ENCODE data around the gene ANKS1B. TPM values are rescaled to one million over a fixed set of nuclear protein-coding genes. Genes with fewer than 3 reads are reported as not detected.
"Not testable (repeated sequence)": the region's sequence is repeated elsewhere in the genome, so short reads cannot be mapped to it uniquely, and the experiment has no call there.

Gene ANKS1B
- total RNA-seq, 1 donor from 2014 or later = 9.6 TPM

DNA sequence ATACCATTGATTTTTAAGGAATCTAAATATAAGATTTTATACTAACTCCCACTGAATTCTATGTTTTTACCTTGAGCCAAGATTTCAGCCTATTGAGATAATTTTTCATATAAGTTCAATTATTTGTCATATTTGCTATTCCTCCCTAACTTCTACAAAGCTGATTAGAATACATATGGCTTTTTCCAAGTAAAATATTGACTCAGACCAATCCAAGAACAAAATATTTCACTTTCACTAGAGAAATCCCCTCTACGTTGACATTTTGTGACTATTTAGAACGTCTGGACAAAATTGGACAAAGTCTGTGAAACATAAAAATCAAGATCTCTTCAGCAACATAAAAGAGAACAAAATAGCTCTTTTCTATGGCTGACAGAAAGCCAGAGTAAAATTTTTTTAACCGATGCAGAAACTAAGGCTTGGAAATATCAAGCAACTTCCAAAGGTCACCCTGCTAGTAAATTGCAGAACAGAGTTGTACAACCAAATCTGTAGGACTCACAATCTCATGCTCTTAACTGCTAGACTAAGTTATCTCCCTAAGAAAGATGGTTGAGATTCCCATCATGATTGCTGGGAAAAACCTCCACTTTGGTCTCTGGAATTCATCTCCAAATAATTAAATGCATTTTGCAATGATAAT, 219.1 kb downstream of the ANKS1B start:
- DNase-seq (ENCODE audit: low spot score) = no peak

DNA sequence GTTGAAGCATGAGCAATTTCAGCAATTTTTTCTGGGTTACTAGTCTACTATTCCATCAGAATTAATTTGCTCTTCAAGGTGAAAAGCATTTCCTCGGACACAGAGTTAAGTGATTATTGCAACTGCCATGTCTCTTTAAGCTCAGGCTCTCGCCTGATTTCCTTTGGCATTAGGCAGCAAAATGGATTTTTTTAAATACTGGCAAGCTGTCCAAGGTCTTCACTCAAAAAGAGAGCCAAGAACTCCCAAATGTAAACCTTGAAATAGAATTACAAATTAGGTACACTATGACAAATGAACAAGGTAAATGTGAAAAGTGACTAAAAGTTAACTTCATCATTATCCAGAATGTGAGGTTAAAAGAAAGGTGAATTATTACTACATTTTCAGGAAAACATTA, 225.3 kb downstream of the ANKS1B start:
- no peak for DNase-seq (ENCODE audit: low spot score)

DNA sequence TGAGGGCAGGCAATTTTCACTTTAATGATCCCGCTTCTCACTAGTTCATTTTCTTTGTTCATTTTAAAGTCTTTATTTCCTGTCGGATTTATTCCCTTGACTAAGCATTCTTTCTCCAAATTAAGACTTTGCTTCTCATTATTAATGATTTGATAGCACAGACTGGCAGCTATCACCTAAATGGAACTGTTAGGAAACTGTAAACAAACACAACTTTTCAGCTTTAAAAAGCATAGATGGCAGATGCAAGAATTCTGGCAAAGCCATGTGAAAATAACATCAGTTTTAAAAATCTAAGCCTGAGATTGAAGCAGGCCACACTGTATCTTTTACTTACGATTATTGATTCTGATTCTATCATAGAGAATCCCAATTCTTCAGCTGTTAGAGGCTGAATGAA, 225.7 kb downstream of the ANKS1B start:
- no peak for DNase-seq (ENCODE audit: low spot score)

DNA sequence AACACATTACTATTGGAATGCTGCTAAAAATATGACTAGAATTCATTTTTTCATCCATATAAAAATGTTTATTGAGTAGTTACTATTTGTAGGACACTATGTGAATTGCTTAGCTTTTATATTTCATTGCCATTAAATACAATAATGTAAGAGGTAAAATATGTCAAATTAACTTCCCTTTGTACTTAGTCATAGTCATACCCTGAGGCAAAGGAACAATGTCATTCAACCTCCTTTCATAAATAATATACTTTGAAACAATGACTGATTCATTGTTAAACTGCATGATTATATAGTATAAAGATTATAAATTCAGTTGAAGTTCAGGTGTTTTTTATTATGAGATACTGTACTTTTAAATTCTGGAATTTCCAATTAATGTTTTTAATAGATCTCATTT, 232.0 kb downstream of the ANKS1B start:
- no peak for DNase-seq (ENCODE audit: low spot score)

DNA sequence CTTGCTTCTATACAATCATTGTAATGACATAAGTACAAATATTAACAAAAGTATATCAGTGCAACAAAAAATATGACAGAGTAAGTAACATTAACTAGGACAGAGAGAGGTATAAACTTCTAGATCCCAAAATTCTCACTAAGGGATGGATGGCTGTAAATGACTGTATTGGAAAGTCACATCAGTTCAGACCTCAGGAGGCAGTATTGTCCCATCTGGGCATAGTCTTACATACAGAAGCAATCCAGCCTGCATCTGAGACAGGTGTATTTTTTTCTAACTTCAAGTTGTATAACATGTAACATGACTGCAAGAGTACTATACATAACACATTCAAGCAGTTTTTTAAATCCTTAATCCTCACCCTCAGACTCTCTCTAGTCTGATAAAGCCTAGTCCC, 238.2 kb downstream of the ANKS1B start:
- no peak for DNase-seq (ENCODE audit: low spot score)

DNA sequence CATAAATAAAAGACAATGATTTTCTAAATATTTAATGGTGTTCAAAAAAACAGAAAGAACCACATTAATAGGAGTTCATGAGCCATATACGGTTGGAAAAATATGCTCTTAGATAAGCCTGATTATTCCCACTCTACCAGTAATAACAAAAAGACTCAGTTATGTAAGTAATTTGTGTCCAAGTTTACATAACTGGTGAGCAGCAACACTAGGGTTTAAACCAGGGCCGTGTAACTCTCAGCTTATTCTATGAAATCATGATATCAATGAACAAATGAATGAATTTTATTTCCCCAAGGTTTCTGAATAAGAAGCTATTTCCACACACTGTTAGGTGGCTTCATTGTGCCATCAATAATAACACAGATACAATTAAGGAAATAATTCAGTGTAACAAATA, 238.8 kb downstream of the ANKS1B start:
- DNase-seq (ENCODE audit: low spot score) = no peak

GRCh38 chr12:99745121-99745520, 239.6 kb downstream of the ANKS1B start:
- no peak for DNase-seq (ENCODE audit: low spot score)

GRCh38 chr12:99736760-99737269, 247.9 kb downstream of the ANKS1B start:
- no peak for DNase-seq (ENCODE audit: low spot score)

DNA sequence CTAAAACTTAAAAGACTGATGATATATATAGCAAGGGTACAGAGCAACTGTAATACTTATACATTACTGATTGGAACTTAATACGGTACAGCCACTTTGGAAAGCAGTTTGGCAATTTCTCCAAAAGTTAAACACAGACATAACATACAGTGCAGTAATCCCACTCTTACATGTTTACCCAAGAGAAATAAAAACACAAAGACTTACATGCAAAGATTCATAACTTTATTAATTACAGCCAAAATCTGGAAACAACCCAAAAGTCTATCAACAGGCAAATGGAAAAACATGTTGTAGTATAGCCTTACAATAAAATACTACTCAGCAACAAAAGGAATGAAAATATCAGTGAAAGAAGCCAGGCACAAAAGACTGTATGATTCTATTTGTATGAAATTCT, 252.6 kb downstream of the ANKS1B start:
- no peak for DNase-seq (ENCODE audit: low spot score)

- DNase-seq (ENCODE audit: low spot score) = no peak
Observed at GRCh38 chr12:99722690-99723486, 261.8 kb downstream of the ANKS1B start.

- no peak for DNase-seq (ENCODE audit: low spot score)
Observed at GRCh38 chr12:99721715-99722275, 262.9 kb downstream of the ANKS1B start.

DNA sequence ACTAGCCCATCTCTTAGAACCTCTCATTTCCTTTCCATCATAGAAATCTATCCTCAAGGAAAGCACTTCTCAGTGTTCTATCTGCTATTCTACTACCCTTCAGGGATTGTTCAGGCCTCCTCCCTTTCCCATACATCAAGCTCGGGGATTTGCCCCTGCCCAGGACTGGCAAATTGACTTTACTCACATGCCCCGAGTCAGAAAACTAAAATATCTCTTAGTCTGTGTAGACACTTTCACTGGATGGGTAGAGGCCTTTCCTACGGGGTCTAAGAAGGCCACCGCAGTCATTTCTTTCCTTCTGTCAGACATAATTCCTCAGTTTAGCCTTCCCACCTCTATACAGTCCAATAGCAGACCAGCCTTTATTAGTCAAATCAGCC, 264.7 kb downstream of the ANKS1B start:
- DNase-seq (ENCODE audit: low spot score) = not testable (repeated sequence)

- DNase-seq (ENCODE audit: low spot score) = not testable (repeated sequence)
Observed at GRCh38 chr12:99719411-99720082, 265.2 kb downstream of the ANKS1B start.

DNA sequence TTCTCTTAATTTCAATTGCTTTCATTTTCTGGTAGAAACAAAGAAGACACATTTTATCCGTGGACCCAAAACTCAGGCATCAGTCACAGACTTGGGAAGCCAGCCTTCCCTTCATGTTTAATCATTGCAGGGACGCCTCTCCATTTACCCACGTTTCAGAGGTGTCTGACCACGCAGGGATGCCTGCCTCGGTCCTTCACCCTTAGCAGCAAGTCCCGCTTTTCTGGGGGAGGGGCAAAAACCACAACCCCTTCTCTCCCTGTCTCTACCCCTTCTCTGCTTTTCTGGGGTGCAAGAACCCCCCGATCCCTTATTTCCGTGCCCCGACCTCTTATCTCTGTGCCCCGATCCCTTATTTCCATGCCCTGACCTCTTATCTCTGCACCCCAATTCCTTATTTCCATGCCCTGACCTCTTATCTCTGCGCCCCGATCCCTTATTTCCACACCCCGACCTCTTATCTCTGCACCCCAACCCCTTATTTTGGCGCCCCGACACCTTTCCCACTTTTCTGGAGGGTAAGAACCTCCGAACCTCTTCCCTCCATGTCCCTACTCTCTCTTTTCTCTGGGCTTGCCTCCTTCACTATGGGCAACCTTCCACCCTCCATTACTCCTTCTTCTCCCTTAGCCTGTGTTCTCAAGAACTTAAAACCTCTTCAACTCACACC, 268.8 kb downstream of the ANKS1B start:
- DNase-seq (ENCODE audit: low spot score) = not testable (repeated sequence)

GRCh38 chr12:99714921-99715320, 269.8 kb downstream of the ANKS1B start:
- DNase-seq (ENCODE audit: low spot score) = not testable (repeated sequence)

GRCh38 chr12:99713946-99714520, 270.7 kb downstream of the ANKS1B start:
- DNase-seq (ENCODE audit: low spot score) = no peak

- no peak for DNase-seq (ENCODE audit: low spot score)
Observed at GRCh38 chr12:99712281-99712680, 272.5 kb downstream of the ANKS1B start.

- no peak for DNase-seq (ENCODE audit: low spot score)
Observed at GRCh38 chr12:99711246-99711645, 273.5 kb downstream of the ANKS1B start.

- no peak for DNase-seq (ENCODE audit: low spot score)
Observed at GRCh38 chr12:99709619-99710018, 275.1 kb downstream of the ANKS1B start.

DNA sequence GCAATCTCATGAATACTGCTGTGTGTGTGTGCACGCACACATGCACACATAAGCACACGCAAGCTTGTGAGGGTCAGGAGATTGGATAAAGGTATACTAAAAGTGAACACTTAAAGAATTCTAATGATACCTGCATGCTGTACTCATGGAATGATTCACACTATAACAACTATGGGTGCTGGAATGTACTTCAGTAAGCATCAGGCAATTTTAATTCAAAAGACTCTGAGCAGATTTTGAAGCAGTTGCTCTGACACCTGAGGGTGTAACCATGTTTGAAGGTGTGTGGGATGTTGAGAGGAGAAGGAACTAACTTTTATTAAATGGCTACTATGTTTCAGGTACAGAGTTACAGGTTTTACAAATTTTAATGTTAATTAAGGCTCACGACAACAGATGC, 275.6 kb downstream of the ANKS1B start:
- no peak for DNase-seq (ENCODE audit: low spot score)

GRCh38 chr12:99707883-99708282, 276.9 kb downstream of the ANKS1B start:
- no peak for DNase-seq (ENCODE audit: low spot score)

Data from ureter (tissue), 1 donor.